Mesendoderm (in vitro differentiated cells): ENCODE data around the gene SLC2A14.
A peak's percentile ranks its signal among the peaks of the same experiment; 100 is the strongest.
"Not testable (repeated sequence)": the region's sequence is repeated elsewhere in the genome, so short reads cannot be mapped to it uniquely, and the experiment has no call there.

Source experiments
- DNase-seq: peaks from one replicate; pipeline ENCODE4 v3.0.0; 2013
- H2AK5ac ChIP-seq: 2 replicates; pipeline ENCODE4 v1.6.1; 2013; ENCODE audit warnings: low read length, inconsistent platforms
- H2BK120ac ChIP-seq: 2 replicates; pipeline ENCODE4 v1.6.1; 2013; ENCODE audit warnings: low read depth, mild to moderate bottlenecking, low read length, moderate library complexity, mixed read lengths
- H2BK15ac ChIP-seq: replicated peaks from 2 replicates; pipeline ENCODE4 v1.6.1; 2013; ENCODE audit warnings: low read depth, mild to moderate bottlenecking, moderate library complexity
- H2BK5ac ChIP-seq: 2 replicates; pipeline ENCODE4 v1.6.1; 2013; ENCODE audit warnings: low read length, inconsistent platforms
- H3K18ac ChIP-seq: 2 replicates; pipeline ENCODE4 v1.6.1; 2013; ENCODE audit warnings: mild to moderate bottlenecking, low read length, mixed read lengths
- H3K23ac ChIP-seq: one replicate; pipeline ENCODE4 v1.6.1; 2013; ENCODE audit warnings: low read length
- H3K27ac ChIP-seq: 2 replicates; pipeline ENCODE4 v1.5.1; 2013; ENCODE audit warnings: low read depth, mild to moderate bottlenecking, inconsistent platforms, low read length, moderate library complexity
- H3K27me3 ChIP-seq: 2 replicates; pipeline ENCODE4 v1.6.1; 2013; ENCODE audit warnings: low read length, control low read depth, mild to moderate bottlenecking, inconsistent platforms; ENCODE audit not compliant: insufficient read depth, poor library complexity
- H3K36me3 ChIP-seq: 2 replicates; pipeline ENCODE4 v1.6.1; 2013; ENCODE audit warnings: low read length, inconsistent platforms; ENCODE audit not compliant: control insufficient read depth, insufficient read depth
- H3K4ac ChIP-seq: one replicate; pipeline ENCODE4 v1.6.1; 2013; ENCODE audit warnings: low read depth, mild to moderate bottlenecking, low read length, moderate library complexity
- H3K4me1 ChIP-seq: 2 replicates; pipeline ENCODE4 v1.6.1; 2013; ENCODE audit warnings: low read depth, low read length, inconsistent platforms; ENCODE audit not compliant: control insufficient read depth
- H3K4me2 ChIP-seq: 2 replicates; pipeline ENCODE4 v1.6.1; 2013; ENCODE audit warnings: low read length
- H3K4me3 ChIP-seq: 2 replicates; pipeline ENCODE4 v1.5.1; 2013; ENCODE audit warnings: mild to moderate bottlenecking, low read length
- H3K56ac ChIP-seq: one replicate; pipeline ENCODE4 v1.6.1; 2013; ENCODE audit warnings: low read length
- H3K79me1 ChIP-seq: 2 replicates; pipeline ENCODE4 v1.6.1; 2013; ENCODE audit warnings: low read length, inconsistent platforms
- H3K79me2 ChIP-seq: 2 replicates; pipeline ENCODE4 v1.6.1; 2013; ENCODE audit warnings: mild to moderate bottlenecking, low read length; ENCODE audit not compliant: control insufficient read depth, insufficient read depth
- H3K9ac ChIP-seq: 2 replicates; pipeline ENCODE4 v1.6.1; 2013; ENCODE audit warnings: low read length, inconsistent platforms
- H4K5ac ChIP-seq: one replicate; pipeline ENCODE4 v1.6.1; 2013; ENCODE audit warnings: low read length
- H4K8ac ChIP-seq: one replicate; pipeline ENCODE4 v1.6.1; 2013; ENCODE audit warnings: low read depth, mild to moderate bottlenecking, control low read depth, low read length, moderate library complexity
- WGBS: extraction: QIAGEN DNeasy Blood & Tissue Kit; methylation state at CpG from one replicate; pipeline ENCODE4 v1.1.7; 2013; ENCODE audit warnings: low lambda C conversion rate, missing lambda C conversion rate; ENCODE audit not compliant: insufficient coverage; ENCODE audit errors: extremely low coverage; 5-methylcytosine and 5-hydroxymethylcytosine counted together

Gene SLC2A14

GRCh38 chr12:7798750-7799308 is 73.9 kb downstream of the SLC2A14 start:
- not testable (repeated sequence) for H2AK5ac ChIP-seq, H2BK120ac ChIP-seq, H3K4me3 ChIP-seq, H3K79me1 ChIP-seq, H3K4me2 ChIP-seq, H2BK5ac ChIP-seq, H2BK15ac ChIP-seq, H3K4ac ChIP-seq, H3K9ac ChIP-seq, H3K18ac ChIP-seq, H4K5ac ChIP-seq, H3K56ac ChIP-seq, H3K27me3 ChIP-seq, H3K23ac ChIP-seq, H3K36me3 ChIP-seq, H3K4me1 ChIP-seq, H3K79me2 ChIP-seq, H4K8ac ChIP-seq
- peak overlapping the region; percentile 89 for H3K27ac ChIP-seq
- WGBS: no CpG with 5 or more reads among the region's 4 CpGs
- DNase-seq: peak; percentile 56

- DNase-seq: peak; percentile 55
- H2BK5ac ChIP-seq: peak overlapping the region; percentile 76
- no peaks in the 10 kb centered on the region for H3K79me2 ChIP-seq
- H3K4me3 ChIP-seq: no peak overlapping the region
- H3K27ac ChIP-seq: peak overlapping the region; percentile 84
- no peak overlapping the region for H4K8ac ChIP-seq
- no peaks in the 10 kb centered on the region for H3K79me1 ChIP-seq
- H3K18ac ChIP-seq: peak overlapping the region; percentile 85
- H2AK5ac ChIP-seq: no peak overlapping the region
- no peak overlapping the region for H3K23ac ChIP-seq
- no peaks in the 10 kb centered on the region for H3K36me3 ChIP-seq
- H3K27me3 ChIP-seq: no peaks in the 10 kb centered on the region
- H3K9ac ChIP-seq: no peak overlapping the region
- H3K56ac ChIP-seq: peak overlapping the region; percentile 74
- peaks cover 1% of the 10 kb centered on the region for H3K4me1 ChIP-seq
- peak overlapping the region; percentile 79 for H3K4ac ChIP-seq
- no peak overlapping the region for H3K4me2 ChIP-seq
- no peak overlapping the region for H2BK15ac ChIP-seq
- WGBS: no CpG with 5 or more reads among the region's 12 CpGs
- H2BK120ac ChIP-seq: peak overlapping the region; percentile 29
- H4K5ac ChIP-seq: no peak overlapping the region
Measured at GRCh38 chr12:7797698-7798398, 74.9 kb downstream of the SLC2A14 start.

- not testable (repeated sequence) for H3K79me1 ChIP-seq, H3K23ac ChIP-seq, H2BK5ac ChIP-seq, H3K4me1 ChIP-seq, H3K4me3 ChIP-seq, H2BK15ac ChIP-seq, H4K8ac ChIP-seq, H3K79me2 ChIP-seq, H3K4ac ChIP-seq, H3K27me3 ChIP-seq, H3K4me2 ChIP-seq, H2AK5ac ChIP-seq, H3K36me3 ChIP-seq, H3K9ac ChIP-seq, H4K5ac ChIP-seq
- H2BK120ac ChIP-seq: peak overlapping the region; percentile 29
- no CpG with 5 or more reads among the region's 7 CpGs for WGBS
- H3K18ac ChIP-seq: peak overlapping the region; percentile 85
- peak; percentile 42 for DNase-seq
- peak overlapping the region; percentile 74 for H3K56ac ChIP-seq
- H3K27ac ChIP-seq: peak overlapping the region; percentile 84
Measured at GRCh38 chr12:7797269-7797668, 75.4 kb downstream of the SLC2A14 start.

- Histone ChIP-seq H3K9ac (no peak overlapping the region), H3K18ac (no peak overlapping the region), H2BK15ac (no peak overlapping the region), H3K4me2 (no peak overlapping the region), H3K4me1 (peaks cover 5% of the 10 kb centered on the region), H3K23ac (no peak overlapping the region), H3K36me3 (no peaks in the 10 kb centered on the region), H4K5ac (no peak overlapping the region), H2BK120ac (no peak overlapping the region), H2AK5ac (no peak overlapping the region), H2BK5ac (no peak overlapping the region), H3K79me1 (no peaks in the 10 kb centered on the region), H3K4ac (no peak overlapping the region), H3K27ac (no peak overlapping the region), H3K4me3 (no peak overlapping the region), H4K8ac (no peak overlapping the region), H3K56ac (no peak overlapping the region), H3K79me2 (peaks cover 30% of the 10 kb centered on the region), H3K27me3 (no peaks in the 10 kb centered on the region)
- DNase-seq: no peak
- no CpG with 5 or more reads among the region's 3 CpGs for WGBS
Measured at GRCh38 chr12:7793211-7793610, 79.5 kb downstream of the SLC2A14 start.

- peak; percentile 70 for DNase-seq
- H3K27me3 ChIP-seq, H3K23ac ChIP-seq, H3K4me1 ChIP-seq, H3K79me1 ChIP-seq, H4K8ac ChIP-seq, H3K36me3 ChIP-seq: not testable (repeated sequence)
- H3K56ac ChIP-seq: peak within 1 kb of the TSS; percentile 92
- H3K79me2 ChIP-seq: peaks cover 30% of the 10 kb centered on the region
- H2BK5ac ChIP-seq: peak within 1 kb of the TSS; percentile 88
- H3K27ac ChIP-seq: peak within 1 kb of the TSS; percentile 71
- peak within 1 kb of the TSS; percentile 68 for H4K5ac ChIP-seq
- H2BK15ac ChIP-seq: peak within 1 kb of the TSS; percentile 67
- WGBS: no CpG with 5 or more reads among the region's 13 CpGs
- peak within 1 kb of the TSS; percentile 61 for H2AK5ac ChIP-seq
- peak within 1 kb of the TSS; percentile 73 for H3K4me3 ChIP-seq
- H3K9ac ChIP-seq: peak within 1 kb of the TSS; percentile 76
- peak within 1 kb of the TSS; percentile 94 for H3K4ac ChIP-seq
- H3K4me2 ChIP-seq: peak within 1 kb of the TSS; percentile 17
- H2BK120ac ChIP-seq: peak within 1 kb of the TSS; percentile 97
- H3K18ac ChIP-seq: peak within 1 kb of the TSS; percentile 93
Measured at GRCh38 chr12:7788884-7789528, 83.7 kb downstream of the SLC2A14 start, which contains the start of gene NANOG. TSS of gene NANOG (plus strand) at chr12:7789402. CDS start at chr12:7789615, 213 bp downstream.
